Liver (tissue), 3 donors: ENCODE measurements around the gene INSYN2B.

ENCODE experiments used
- CTCF ChIP-seq: fragments of 150-350 bp; IDR thresholded peaks from 2 replicates; pipeline ENCODE4 v1.5.1; 2017; ENCODE audit warnings: improper control_type of control experiment, low read depth, low read length; ENCODE audit not compliant: missing input control
- FOXA1 ChIP-seq: IDR thresholded peaks from 2 replicates; pipeline ENCODE4 v1.6.1; 2016; ENCODE audit warnings: antibody characterized with exemption
- GABPA ChIP-seq, 2 donors: IDR thresholded peaks in 1 of 2; conservative IDR thresholded peaks in 1 of 2; 2 replicates each; pipeline ENCODE4 v1.6.1; 2016; ENCODE audit warnings: antibody characterized with exemption in 2 of 2, mild to moderate bottlenecking in 1 of 2, moderate library complexity in 1 of 2
- RAD21 ChIP-seq, 2 donors: IDR thresholded peaks; 2 replicates each; pipeline ENCODE4 v1.6.1; 2016; ENCODE audit warnings: antibody characterized with exemption in 2 of 2, mild to moderate bottlenecking in 2 of 2
- SP1 ChIP-seq: IDR thresholded peaks from 2 replicates; pipeline ENCODE4 v1.6.1; 2018; ENCODE audit warnings: antibody characterized with exemption, mild to moderate bottlenecking
- TAF1 ChIP-seq: conservative IDR thresholded peaks from 2 replicates; pipeline ENCODE4 v1.6.1; 2016; ENCODE audit warnings: antibody characterized with exemption, mild to moderate bottlenecking
- TF ChIP-seq, protein P1 (sequence below): IDR thresholded peaks from 2 replicates; pipeline ENCODE4 v1.6.1; 2016; ENCODE audit warnings: antibody characterized with exemption
- TF ChIP-seq, protein P2 (sequence below): IDR thresholded peaks from 2 replicates; pipeline ENCODE4 v1.6.1; 2016; ENCODE audit warnings: antibody characterized with exemption
- TF ChIP-seq, protein P3 (sequence below): IDR thresholded peaks from 2 replicates; pipeline ENCODE4 v1.6.1; 2016; ENCODE audit warnings: antibody characterized with exemption, mild to moderate bottlenecking
- donor health status: healthy.
- donor health status: healthy.

DNA sequence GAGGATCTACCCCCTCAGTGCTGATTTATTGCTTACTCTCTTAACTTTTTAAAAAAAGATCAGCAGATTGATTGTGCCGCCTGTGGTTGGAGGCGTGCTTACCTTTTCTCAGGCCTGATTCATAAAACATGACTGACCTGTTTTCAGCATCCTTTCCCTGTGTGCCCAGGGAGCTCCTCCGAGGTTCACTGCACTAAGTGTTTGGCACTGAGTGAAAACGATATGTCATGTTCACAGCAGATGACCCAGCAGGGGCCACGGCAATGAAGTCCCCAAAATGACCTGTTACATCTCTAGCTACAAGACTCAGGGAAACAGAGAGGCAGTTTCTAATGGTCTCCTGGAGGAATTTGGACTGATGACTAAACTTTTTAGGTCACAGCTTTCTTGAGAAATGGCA lies 69.9 kb downstream of the INSYN2B start:
- TF ChIP-seq CTCF (no peak), RAD21 (IDR thresholded peaks at IDR 0.05) (no peak), GABPA (IDR thresholded peaks at IDR 0.05 in 1 of 2, conservative IDR thresholded peaks at IDR 0.05 in 1 of 2) (no peak), FOXA1 (no peak), TAF1 (no peak), SP1 (no peak)
- TF ChIP-seq, protein P1, sequence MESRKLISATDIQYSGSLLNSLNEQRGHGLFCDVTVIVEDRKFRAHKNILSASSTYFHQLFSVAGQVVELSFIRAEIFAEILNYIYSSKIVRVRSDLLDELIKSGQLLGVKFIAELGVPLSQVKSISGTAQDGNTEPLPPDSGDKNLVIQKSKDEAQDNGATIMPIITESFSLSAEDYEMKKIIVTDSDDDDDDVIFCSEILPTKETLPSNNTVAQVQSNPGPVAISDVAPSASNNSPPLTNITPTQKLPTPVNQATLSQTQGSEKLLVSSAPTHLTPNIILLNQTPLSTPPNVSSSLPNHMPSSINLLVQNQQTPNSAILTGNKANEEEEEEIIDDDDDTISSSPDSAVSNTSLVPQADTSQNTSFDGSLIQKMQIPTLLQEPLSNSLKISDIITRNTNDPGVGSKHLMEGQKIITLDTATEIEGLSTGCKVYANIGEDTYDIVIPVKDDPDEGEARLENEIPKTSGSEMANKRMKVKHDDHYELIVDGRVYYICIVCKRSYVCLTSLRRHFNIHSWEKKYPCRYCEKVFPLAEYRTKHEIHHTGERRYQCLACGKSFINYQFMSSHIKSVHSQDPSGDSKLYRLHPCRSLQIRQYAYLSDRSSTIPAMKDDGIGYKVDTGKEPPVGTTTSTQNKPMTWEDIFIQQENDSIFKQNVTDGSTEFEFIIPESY, result no peak
- TF ChIP-seq, protein P2, sequence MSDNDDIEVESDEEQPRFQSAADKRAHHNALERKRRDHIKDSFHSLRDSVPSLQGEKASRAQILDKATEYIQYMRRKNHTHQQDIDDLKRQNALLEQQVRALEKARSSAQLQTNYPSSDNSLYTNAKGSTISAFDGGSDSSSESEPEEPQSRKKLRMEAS, result no peak
- TF ChIP-seq, protein P3, sequence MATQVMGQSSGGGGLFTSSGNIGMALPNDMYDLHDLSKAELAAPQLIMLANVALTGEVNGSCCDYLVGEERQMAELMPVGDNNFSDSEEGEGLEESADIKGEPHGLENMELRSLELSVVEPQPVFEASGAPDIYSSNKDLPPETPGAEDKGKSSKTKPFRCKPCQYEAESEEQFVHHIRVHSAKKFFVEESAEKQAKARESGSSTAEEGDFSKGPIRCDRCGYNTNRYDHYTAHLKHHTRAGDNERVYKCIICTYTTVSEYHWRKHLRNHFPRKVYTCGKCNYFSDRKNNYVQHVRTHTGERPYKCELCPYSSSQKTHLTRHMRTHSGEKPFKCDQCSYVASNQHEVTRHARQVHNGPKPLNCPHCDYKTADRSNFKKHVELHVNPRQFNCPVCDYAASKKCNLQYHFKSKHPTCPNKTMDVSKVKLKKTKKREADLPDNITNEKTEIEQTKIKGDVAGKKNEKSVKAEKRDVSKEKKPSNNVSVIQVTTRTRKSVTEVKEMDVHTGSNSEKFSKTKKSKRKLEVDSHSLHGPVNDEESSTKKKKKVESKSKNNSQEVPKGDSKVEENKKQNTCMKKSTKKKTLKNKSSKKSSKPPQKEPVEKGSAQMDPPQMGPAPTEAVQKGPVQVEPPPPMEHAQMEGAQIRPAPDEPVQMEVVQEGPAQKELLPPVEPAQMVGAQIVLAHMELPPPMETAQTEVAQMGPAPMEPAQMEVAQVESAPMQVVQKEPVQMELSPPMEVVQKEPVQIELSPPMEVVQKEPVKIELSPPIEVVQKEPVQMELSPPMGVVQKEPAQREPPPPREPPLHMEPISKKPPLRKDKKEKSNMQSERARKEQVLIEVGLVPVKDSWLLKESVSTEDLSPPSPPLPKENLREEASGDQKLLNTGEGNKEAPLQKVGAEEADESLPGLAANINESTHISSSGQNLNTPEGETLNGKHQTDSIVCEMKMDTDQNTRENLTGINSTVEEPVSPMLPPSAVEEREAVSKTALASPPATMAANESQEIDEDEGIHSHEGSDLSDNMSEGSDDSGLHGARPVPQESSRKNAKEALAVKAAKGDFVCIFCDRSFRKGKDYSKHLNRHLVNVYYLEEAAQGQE, result no peak
